GM12872 (cell line): ENCODE measurements around the gene EIPR1.

Experiments
- CTCF ChIP-seq: IDR thresholded peaks from 3 replicates; pipeline ENCODE4 v1.5.1; 2011; ENCODE audit warnings: low read depth, mild to moderate bottlenecking, low read length, moderate library complexity; ENCODE audit not compliant: insufficient read depth

Gene EIPR1

DNA sequence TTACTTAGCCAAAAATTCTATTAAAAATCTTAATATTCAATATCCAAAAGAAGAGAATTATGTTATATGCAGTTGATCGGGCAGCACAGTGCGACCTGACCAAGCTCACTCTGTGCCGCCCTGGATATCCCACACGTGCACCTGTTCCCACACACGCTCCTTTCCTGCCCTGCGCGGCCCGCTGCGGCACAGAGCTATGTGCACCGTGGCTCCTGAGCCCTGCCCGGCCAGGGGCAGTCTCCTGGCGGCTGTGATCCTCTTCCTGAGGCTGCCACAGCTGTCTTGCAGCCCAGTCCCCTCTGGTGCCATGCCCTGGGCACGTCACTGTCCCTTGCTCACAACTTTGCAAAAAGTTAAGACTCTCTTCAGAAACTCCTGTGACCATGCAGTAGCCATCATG lies 31.2 kb upstream of the EIPR1 start:
- no peak for TF ChIP-seq CTCF

DNA sequence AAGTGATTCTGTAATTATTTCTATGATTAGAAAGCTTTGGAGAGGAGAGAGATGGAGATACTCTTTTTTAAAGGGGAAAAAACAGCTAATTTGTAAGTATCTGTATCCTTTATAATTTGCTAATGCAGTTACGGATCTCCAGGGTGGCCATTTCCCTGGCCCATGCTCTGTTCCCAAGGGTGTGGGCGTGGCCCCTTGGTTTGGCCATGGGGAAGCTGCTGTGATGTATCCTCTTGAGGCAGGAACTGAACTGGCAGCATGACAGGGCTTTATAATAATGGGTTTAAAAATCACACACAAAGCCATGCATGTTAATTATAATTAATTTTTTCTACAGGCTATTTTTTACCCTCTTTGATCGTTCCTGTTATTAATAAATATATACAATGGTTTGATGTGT lies 28.9 kb upstream of the EIPR1 start:
- TF ChIP-seq CTCF: no peak

GRCh38 chr2:3405876-3406275 lies 28.3 kb upstream of the EIPR1 start:
- no peak for TF ChIP-seq CTCF

DNA sequence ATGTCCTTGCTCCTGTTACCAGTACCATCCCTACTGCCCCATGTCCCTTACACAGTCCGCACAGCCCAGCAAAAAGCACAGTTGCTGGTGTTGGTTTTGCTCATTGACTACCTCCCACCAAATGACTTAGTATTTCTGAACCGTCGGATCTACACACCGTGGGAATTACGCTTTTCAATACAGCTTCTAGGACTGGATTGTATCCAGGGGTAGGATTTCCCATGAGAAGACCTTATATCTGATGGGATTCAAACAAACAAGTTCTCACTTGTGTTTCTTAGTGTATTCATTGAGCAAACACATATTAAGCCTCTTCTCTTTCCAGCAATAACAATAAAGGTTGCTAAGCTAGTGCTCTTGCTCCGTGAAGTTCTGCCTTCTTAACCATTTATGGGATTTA lies 27.7 kb upstream of the EIPR1 start:
- no peak for TF ChIP-seq CTCF

GRCh38 chr2:3404349-3404894 lies 26.8 kb upstream of the EIPR1 start:
- TF ChIP-seq CTCF: no peak

GRCh38 chr2:3403587-3404334 lies 26.1 kb upstream of the EIPR1 start:
- TF ChIP-seq CTCF: no peak

- TF ChIP-seq CTCF: no peak
These were observed 22.2 kb upstream of the EIPR1 start for GRCh38 chr2:3399829-3400228.

DNA sequence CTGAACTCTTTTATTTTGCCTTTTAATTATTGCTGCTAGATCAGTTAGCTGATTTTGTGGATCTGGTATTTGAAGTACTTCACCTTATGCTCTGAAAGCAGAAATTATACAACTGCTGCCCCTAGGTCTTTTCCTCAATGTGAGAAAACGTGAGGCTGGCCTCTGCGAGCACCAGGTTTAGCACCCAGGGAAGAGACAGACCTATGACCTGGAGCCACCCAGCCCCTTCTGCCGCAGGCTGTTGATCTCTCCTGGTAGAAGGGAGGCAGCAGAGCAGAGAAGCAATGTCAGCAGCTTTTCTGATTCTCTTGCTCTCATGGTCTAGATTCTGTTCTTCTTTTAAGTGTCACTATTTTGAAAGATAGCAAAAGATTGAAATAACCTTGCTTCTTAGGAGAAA lies 21.8 kb upstream of the EIPR1 start:
- no peak for TF ChIP-seq CTCF
